GM19372 (cell line): ENCODE data around the gene SOX6.

Source experiments
- ATAC-seq: cut with Tn5 transposase; IDR thresholded peaks from one replicate; pipeline ENCODE4 v1.9.1; 2021; ENCODE audit warnings: mild to moderate bottlenecking, low read depth, moderate library complexity; ENCODE audit not compliant: unreplicated experiment

Gene SOX6

DNA sequence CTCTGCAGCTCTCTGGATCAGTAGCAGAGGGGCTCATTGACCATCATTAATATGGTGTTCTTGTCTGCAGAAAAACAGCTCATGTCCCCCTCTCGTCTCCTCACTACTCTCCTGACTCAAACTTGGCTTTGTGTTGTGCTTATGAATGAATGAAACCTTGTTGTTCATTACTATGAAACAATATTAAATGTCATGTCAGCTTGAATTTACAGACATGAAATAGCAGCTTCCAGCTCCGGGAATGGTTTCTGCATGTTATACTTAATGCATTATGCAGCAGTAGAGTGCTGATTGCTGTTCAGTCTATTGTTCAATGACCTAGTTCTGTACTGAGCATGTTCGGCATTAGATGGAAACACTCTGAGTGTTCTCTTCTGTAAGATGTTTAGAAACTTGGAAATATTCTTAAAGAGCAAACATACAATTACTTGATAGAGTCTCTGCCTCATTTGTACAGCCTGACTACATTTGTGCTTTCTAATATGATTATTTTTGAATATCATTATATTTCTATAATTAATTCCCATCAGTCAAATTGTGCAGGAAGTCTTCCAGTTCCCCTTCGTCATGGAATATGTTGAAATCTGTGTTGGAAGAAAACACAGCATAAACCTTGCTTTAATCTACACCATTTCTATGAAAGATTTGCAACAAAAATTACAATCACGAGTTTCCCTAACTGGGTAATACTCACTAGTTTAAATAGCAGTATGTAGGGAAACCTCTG, 340.4 kb downstream of the SOX6 start:
- ATAC-seq = no peak

DNA sequence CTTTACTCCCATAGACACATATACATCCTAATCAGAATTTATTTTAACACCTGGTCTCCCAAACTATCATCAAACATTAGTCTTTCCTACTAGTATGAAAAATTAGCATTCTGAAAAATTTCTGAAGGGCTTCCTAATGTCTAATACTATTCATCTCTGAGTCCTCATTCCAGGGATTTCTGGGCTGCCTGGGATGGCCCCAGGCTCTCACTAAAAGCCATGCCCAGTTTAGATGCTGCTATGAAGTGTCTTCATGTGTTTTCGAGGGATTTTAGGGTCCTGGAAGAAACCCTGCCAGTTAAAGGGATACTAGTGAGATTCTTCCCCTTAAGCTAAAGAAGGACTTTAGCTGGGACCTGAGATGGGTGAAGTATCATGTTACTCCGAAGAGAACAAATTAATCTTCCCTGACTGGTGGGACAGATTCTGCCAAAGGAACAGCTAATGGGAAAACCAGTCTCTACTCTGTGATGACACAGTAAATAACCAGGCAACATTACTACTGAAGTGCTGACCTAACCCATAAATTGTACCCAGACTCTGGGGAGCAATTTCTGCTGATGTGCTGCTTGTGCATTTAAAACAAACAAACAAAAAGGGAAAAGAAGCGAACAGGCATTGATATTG, 342.6 kb downstream of the SOX6 start:
- ATAC-seq = no peak

DNA sequence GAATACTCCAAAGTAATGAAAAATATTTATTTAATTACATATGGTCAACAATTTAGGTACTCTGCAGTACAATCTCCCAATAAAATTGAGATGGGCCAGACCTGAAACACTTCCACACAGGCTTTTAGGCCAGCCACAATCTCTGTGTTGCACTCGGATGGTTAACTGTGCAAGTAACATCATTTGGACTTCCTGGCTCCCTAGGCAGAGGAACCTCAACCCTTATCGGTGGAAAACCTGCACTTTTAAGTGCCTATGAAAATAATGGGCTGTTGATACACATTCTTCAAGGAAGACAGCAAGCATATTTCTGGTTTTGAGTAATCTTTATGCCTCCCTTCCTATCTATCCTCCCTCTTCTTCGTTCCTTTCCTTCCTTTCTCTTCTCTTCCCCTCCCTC, 343.1 kb downstream of the SOX6 start:
- no peak for ATAC-seq

DNA sequence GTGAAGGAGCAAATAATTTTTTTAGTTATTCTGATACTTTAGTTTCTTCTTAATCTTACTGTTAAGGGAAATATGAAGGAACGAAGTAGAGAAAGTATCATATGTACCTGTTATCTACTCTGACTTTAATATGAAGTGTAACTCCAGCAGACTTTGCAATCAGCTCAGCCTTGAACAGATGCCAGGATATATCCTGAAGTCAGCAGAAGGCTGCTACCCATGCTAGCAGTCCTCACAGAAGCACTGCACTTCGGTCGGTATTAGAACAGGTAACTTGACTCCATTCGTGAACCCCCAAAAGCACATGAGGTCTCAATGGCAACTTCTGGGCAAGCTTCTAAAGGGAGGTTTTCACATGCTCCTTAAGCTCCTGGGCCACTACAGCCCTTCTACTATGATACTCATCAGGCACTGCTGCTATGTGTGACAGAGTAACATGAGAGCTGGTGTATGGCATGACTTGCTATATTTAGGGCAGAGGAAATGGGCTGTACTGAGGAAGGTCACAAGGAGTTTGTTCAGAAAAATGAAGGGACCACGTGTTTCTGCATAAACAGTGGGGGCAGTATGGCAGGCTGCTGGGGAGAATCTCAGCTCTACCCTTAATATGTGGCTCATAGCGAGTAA, 344.1 kb downstream of the SOX6 start:
- ATAC-seq = no peak

DNA sequence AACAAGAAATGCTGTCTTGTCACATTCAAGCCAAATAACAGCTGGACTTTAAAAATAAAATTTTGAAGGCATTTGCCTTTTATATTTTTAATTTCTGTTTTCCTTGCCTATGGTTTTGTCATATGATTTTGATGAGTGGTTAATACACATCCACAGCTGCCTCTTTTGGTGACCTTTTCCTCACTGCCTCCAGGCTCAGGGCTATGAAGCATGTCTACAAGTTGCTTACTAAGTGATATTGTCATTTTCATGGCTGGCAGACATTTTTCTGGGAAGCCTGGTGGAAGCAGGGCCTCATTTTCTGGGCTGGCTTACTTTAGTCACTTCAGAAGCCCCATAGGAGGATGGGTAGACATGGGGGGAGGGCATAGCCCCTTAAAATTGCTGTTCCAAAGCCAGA, 344.9 kb downstream of the SOX6 start:
- ATAC-seq = no peak

DNA sequence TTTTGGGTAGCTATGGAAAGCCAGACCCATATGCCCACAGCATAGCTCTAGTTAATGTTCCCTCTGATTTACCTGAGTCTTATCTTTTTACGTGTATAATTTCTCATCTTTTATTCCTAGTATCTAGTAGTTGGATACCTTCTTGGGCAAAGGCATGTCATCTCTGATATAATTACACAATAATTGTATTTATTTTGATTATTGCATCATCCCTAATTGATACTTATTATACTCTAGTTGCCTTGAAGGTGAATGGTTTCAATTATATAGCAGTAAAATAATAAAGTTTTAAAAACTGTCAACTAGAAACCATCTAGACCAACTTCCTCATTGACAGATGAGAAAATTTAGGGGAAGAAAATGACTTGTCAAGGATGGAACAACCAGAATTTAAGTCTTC, 347.3 kb downstream of the SOX6 start:
- no peak for ATAC-seq

DNA sequence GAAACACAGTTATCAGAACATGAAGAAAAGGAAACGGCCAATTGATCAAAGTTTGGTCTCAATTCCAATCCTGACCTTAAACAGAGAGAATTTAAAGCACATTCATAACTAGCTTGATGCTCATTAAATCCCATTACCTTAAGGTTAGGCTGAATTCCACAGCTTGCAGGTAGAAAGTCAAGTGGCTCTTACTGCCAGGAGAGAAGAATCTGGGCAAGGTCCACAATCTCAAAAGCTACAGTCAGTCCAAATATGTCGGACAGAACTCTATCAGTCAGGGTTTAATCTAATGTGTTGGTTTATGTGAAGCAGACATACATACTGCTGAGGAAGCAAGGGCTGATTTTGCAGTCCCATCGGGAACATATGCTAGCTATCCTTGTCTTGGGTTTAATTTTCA, 348.8 kb downstream of the SOX6 start:
- ATAC-seq = no peak

DNA sequence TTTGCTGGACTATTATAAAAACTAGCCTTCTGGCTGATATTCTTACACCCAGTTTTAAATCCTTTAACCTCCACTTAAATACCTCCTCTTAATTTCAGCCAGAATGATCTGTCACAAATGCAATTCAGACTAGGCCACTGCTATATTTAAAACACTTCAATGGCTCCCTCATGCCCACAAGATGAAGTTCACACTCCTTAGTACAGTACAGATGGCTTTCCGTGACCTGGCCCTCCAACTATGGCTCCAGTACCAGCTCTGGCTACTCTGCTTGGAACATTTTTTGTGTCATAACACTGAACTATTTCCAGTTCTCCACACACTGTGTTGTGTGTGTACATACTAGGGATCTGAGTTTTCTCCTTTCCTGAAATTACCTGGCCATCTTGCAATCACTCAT, 353.4 kb downstream of the SOX6 start:
- no peak for ATAC-seq

DNA sequence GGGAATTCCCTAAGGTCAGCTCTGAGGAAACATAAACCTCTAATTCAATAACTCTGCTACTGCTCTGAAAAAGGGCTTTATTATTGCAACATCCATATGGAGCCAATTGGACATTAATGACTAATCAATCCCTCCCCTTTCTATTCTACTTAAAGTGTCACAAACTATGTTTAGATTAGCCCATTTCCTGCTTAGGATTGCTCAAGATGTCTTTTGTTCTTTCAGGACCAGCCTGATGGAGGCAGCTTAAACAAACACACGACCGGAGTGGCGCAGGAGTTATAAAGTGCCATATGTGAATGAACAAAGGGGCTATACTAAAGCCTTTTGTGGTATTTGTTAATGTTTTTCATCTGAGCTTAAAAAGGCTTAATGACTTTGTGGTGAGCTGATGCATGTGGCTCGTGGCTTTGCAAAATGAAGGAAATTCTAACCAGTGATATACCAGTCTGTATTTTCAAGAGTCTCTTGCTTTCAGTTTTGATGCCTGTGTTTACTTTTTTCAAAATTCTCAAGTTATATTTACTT, 354.4 kb downstream of the SOX6 start:
- ATAC-seq = no peak

DNA sequence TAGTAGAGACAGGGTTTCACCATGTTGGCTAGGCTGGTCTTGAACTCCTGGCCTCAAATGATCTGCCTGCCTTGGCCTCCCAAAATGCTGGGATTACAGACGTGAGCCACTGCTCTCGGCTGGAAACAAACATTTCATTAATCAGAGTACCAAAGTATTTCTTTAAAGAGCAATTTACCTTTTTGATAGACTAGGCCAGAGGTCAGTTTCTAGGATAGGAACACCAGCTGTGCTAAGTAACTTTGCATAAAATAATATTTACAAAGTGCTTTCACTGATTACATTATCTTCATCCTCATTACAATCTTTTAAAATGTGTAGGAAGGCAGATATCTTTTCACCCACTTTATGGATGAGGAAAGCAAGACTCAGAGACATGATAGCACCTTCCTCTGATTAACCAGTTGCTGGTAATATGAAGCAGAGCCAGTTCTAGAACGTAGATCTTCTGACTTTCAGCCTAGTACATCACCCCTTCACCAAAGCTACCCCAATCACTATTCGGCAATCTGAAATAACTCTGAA, 355.2 kb downstream of the SOX6 start:
- ATAC-seq = no peak

DNA sequence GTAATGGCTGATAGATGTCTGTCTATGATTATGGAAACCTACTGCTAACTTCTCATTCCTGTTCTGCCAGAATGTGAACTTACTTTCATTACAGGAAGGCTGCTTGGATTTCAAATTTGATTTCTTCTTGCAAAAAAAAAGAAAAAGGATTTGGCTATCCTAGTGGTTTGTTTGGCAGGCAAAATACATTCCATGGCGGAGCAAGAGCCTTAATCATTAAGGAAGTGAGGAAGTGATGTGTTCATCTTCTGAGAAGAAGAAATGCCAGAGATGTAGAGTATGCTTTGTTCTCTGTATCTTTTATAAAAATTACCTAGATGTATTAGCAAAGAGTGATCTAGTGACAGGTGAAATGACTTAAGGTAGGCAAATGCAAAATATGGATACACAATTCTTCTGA, 356.3 kb downstream of the SOX6 start:
- no peak for ATAC-seq

DNA sequence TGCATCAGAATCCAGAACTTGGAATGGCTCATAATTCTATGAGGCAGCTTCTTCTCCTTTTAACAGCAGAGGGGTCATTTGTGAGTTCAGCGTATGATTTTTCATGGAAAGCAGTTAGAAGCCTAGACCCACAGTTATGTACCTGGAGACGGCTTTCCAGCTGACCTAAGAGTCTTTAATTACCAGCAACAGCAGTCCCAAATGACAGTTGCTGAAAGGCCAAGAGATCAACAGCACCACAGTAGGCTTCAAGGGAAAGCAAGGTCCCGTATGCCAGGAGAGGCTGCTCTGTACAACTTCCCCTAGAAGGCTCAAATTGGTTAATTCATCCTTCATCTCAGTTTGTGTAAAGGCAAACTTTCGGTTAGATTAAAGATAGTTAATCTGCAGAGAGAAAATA, 363.0 kb downstream of the SOX6 start:
- ATAC-seq = no peak

DNA sequence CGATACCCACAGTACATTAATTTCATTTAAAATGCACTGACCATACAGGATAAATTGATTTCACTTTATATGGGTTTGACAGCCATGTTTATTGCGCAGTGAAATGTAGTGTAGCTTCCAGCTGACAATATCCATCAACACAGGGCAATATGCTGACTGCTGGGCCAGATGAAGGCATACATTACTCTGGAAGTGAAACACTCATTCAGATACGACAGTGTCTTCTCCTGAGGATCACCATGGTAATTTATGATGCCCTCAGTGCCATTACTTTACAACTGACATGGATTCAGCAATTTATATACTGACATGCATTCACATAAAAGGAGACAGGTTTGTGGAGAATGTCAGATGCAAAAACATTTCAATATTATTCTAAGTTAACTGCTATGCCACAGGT, 365.1 kb downstream of the SOX6 start:
- no peak for ATAC-seq

DNA sequence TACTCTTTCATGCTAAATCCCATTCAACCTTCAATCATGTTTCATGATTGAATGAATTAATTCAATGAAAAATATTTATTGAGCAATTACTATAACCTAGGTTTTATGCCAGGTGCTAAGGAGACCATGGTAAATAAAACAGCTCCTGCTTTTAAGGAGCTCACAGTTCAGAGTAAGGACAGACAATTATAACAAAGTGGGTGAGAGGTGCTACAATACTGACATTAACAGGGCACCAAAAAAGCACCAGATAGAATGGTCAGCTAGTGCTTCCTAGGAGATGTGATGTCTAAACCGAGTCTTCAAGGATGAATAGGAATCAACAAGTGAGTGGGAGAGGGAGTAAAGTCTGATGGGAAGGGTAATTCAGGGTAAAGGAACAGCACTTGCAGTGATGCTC, 366.7 kb downstream of the SOX6 start:
- no peak for ATAC-seq

DNA sequence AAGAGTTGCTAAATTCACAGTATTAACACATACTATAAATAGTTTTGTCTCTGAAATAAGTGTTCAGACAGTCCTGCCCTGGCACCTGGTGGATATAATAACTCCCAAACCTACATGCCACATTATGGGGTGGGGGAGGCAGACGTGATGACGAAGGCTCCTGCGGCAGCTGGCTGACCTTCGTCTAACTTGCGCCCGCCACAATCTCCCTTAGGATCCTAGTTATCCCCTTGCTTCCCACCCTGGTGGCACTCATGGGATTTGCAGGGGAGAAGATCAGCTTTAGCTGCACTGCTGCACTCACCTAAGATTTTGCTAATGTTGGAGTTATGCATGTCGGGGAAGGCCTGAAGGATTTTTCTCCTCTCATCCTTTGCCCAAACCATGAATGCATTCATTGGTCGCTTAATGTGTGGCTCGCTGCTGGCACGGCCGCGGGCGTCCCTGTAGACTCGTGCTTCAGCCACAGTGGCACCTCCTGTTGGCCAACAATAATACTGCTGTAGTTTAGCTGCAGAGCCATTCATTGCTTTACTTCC, 367.6 kb downstream of the SOX6 start:
- ATAC-seq = no peak

DNA sequence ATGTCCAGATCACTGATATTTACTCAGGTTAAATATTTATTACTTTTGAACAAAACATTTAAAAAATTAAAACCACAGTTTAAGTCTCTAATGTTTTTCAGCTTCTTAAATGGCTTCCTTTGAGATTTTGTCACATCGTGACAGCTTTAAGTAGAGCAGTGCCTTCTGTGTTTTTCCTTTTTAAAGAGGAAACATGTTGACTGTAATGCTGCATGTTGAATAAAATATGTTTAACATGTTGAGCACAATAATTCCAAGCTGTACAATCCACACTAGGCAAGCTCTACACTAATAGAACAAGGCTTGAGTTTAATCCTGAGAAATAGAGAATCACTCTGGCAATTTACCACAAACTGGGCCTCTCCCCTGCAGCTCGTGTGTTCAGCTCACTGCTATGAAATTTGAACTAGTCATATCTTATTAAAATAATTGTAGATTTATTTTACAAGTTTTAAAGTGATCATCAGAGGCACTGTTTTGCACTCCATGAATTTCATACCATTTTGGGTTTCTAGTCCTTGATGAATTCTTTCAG, 368.3 kb downstream of the SOX6 start:
- no peak for ATAC-seq

DNA sequence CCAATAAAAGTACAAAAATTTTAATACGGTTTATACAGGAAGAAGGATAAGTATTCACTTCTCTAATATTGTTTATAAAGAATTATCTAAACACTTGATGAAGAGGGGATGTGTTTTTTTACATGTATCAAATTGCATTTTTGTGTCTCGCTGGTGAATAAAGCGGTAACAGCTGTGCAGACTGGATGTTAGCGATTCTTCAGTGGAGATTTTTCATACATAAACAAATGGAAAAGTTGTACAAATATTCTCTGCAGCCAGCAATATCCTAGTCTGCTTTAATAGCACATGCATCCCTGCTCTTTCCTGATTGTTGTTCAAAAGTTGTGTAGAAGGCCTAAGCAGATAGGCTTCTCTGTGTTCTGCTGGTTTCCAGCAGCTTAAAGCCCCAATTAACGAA, 369.3 kb downstream of the SOX6 start:
- ATAC-seq = no peak

DNA sequence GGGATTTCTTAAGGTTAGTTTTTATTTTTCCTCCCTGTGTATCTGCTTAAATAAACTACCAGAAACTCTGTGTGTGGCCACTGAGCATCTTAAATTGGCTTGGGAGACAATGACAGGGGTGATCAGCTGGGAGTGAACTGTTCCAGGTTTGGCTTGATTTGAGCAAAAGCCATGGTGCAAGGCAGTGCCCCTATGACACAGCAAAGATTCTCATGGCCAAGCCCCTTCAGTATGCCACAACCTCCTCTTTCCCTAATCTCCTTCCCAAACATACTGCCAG, 370.5 kb downstream of the SOX6 start:
- no peak for ATAC-seq

DNA sequence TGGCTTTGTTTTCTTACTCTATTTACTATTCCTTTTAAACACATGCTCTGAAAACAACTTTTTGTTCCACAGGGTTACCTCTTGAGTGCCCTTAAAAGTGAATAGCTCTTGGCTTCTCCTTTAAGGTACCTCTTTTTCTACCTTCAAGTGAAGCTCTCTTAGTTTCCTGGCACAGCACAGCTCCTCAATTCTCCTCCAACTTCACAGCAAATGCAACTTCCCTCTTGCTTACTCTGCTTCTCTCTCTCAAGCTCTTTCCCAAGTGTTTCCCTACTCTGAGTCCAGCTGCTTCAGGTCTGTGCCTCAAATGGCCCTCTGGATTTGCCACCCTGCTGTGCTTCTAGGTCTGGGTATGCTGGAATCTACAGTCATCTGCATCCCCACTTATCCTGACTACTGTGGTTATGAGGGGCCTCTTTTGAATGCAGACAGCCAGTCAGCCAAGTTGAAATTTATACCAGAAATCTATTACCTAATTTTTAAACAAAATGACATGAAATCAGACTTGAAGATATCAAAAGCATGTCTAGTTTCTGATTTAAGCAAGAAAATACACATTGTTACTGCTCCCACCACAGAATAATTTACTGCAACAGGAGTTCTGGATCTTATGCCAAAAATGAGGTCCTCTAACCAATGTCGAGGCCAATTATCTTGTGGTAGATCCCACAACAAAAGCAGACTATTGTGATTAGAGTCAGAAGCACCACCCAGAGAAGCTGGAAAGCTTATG, 371.1 kb downstream of the SOX6 start:
- no peak for ATAC-seq

DNA sequence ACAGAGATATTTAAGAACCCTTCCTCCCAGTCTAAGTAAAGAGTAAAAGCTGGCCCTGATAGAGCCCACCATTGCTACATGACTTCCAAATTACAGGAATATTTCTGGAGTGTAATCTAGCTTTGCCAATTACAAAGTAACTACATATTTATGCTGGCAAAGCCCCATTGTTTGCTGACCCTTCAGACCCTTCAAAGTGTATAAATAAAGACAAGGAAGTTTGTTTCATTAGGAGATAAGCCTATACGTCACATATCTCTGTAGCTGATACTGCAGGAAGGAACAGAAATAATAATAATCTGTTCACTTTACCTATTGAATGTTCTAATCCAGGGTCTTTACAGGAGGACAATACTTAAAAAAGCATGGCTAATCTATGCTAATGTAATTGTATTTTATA, 375.1 kb downstream of the SOX6 start:
- ATAC-seq = no peak

DNA sequence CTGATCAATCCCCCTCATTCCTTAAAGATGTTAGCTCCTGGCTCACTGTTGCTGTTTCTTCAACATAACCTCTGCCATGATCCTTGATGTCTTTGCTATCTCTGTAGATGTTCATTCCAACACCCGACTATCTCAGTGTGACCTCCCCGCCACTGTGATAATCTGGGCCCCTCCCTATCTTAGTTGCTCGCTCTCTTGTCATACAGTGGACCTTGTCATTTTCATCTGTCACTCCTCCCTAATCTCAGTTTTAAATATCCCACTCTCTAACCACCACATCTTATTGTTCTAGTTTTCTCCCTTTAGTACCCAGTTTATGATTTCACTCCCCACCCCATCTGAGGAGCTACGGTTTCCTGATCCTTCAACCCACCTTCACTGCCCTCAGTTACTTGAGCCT, 379.2 kb downstream of the SOX6 start:
- ATAC-seq = no peak
